HepG2 (cell line): Measurements from ENCODE around the gene CDH13. TPM values are rescaled to one million over a fixed set of nuclear protein-coding genes. Genes with fewer than 3 reads are reported as not detected.

ENCODE experiments used
- ATAC-seq: fragments of 200-7000 bp; cut with Tn5 transposase; 3 replicates; pipeline ENCODE4 v1.9.1; 2020; ENCODE audit warnings: mild to moderate bottlenecking, moderate library complexity
- BruUV-seq: library from RNA; stranded (reverse); fragments of 400-500 nt; replicated peaks from 2 replicates; lab custom pipeline; 2021; lab: Mats Ljungman, UMichigan
- CTCF ChIA-PET: fragments of 300-600 bp; formaldehyde crosslinking; extraction: SDS; loops from one replicate; lab custom pipeline; 2021; ENCODE audit warnings: low total read pairs, inconsistent platforms, low intra/inter-chr PET ratio; lab: Yijun Ruan, JAX
- POLR2A ChIA-PET: fragments of 350-600 bp; sonication (Branson Sonifier 250); formaldehyde crosslinking; loops from one replicate; lab custom pipeline; 2020; ENCODE audit warnings: antibody characterized with exemption, inconsistent platforms; lab: Yijun Ruan, JAX
- DNase-seq: peaks from one replicate; pipeline ENCODE4 v3.0.0-alpha.2; 2015; ENCODE audit warnings: low spot score
- FAIRE-seq: peaks from 3 replicates; lab custom pipeline; 2011; peaks lifted over from hg19 to GRCh38; lab: Jason Lieb, UNC
- H2AFZ ChIP-seq: one replicate; pipeline ENCODE4 v1.6.1; 2011; ENCODE audit warnings: low read length, inconsistent platforms
- H3K27ac ChIP-seq: fragments of 300-600 bp; 3 replicates; pipeline ENCODE4 v1.8.0; 2011; ENCODE audit warnings: mixed run types, mild to moderate bottlenecking, mixed read lengths, low read length, inconsistent platforms; ENCODE audit not compliant: insufficient read depth; ENCODE audit errors: extremely low read length
- H3K27me3 ChIP-seq, 2 experiments: fragments of 200-600 bp in 1 of 2; 2 replicates in 1 of 2; 3 replicates in 1 of 2; pipeline versions ENCODE4 v1.6.0 to v1.8.0; 2011; ENCODE audit warnings: low read length in 2 of 2, mild to moderate bottlenecking in 2 of 2, moderate library complexity in 2 of 2, inconsistent platforms in 1 of 2; ENCODE audit not compliant: insufficient read depth in 2 of 2, control insufficient read depth in 1 of 2
- H3K36me3 ChIP-seq, 2 experiments: fragments of 200-600 bp in 1 of 2; replicated peaks in 1 of 2; 2 replicates in 1 of 2; 3 replicates in 1 of 2; pipeline versions ENCODE4 v1.5.1 to v1.8.0; 2011; ENCODE audit warnings: low read length in 2 of 2, inconsistent platforms in 1 of 2; ENCODE audit not compliant: insufficient read depth in 2 of 2, control insufficient read depth in 1 of 2
- H3K4me1 ChIP-seq: 2 replicates; pipeline ENCODE4 v1.5.1; 2012; ENCODE audit warnings: low read length, inconsistent platforms; ENCODE audit not compliant: insufficient read depth
- H3K4me2 ChIP-seq: 2 replicates; pipeline ENCODE4 v1.6.0; 2011; ENCODE audit warnings: low read depth, low read length, inconsistent platforms
- H3K4me3 ChIP-seq, 3 experiments: fragments of 200-600 bp in 1 of 3; sonication (generic), shearing (Covaris generic) in 1 of 3; replicated peaks in 1 of 3; 2 replicates each; pipeline ENCODE4 v1.5.1; 2011 to 2016; ENCODE audit warnings: low read length in 3 of 3, inconsistent platforms in 2 of 3, low read depth in 2 of 3, mild to moderate bottlenecking in 2 of 3, control low read depth in 1 of 3, mixed read lengths in 1 of 3; ENCODE audit not compliant: insufficient read depth in 1 of 3
- H3K79me2 ChIP-seq: one replicate; pipeline ENCODE4 v1.6.1; 2011; ENCODE audit warnings: low read length, inconsistent platforms; ENCODE audit not compliant: insufficient read depth
- H3K9ac ChIP-seq: 2 replicates; pipeline ENCODE4 v1.6.0; 2011; ENCODE audit warnings: mild to moderate bottlenecking, low read depth, low read length, inconsistent platforms; ENCODE audit not compliant: insufficient read depth
- H3K9me3 ChIP-seq: 2 replicates; pipeline ENCODE4 v1.5.1; 2012; ENCODE audit warnings: mild to moderate bottlenecking, low read length
- H4K20me1 ChIP-seq: 2 replicates; pipeline ENCODE4 v1.6.0; 2011; ENCODE audit warnings: inconsistent platforms, mild to moderate bottlenecking, low read length, moderate library complexity; ENCODE audit not compliant: insufficient read depth
- DPF2 ChIP-seq: sonication (generic); formaldehyde crosslinking; IDR thresholded peaks from 2 replicates; pipeline ENCODE4 v1.4.0; 2020; ENCODE audit warnings: mild to moderate bottlenecking, low read depth, missing genetic modification reagents, borderline replicate concordance
- GABPB1 ChIP-seq: IDR thresholded peaks from 2 replicates; pipeline ENCODE4 v1.6.1; 2016; ENCODE audit warnings: mild to moderate bottlenecking, missing genetic modification reagents, moderate library complexity, missing compliant biosample characterization
- HDAC1 ChIP-seq: sonication (generic); formaldehyde crosslinking; IDR thresholded peaks from 2 replicates; pipeline ENCODE4 v1.5.1; 2020; ENCODE audit warnings: mild to moderate bottlenecking, missing genetic modification reagents
- HMGA1 ChIP-seq: sonication (generic); formaldehyde crosslinking; conservative IDR thresholded peaks from 2 replicates; pipeline ENCODE4 v1.4.0; 2020; ENCODE audit warnings: missing genetic modification reagents
- LCORL ChIP-seq, 2 experiments: fragments of 450-650 bp in 1 of 2; sonication (generic) in 1 of 2; formaldehyde crosslinking in 1 of 2; IDR thresholded peaks; 2 replicates each; pipeline versions ENCODE4 v1.5.0 to v1.6.1; 2017 to 2020; ENCODE audit warnings: antibody characterized with exemption in 1 of 2, missing genetic modification reagents in 1 of 2
- MTF2 ChIP-seq: sonication (generic); formaldehyde crosslinking; IDR thresholded peaks from 2 replicates; pipeline ENCODE4 v1.5.0; 2020; ENCODE audit warnings: missing genetic modification reagents, borderline replicate concordance
- PRPF4 ChIP-seq: fragments of 200-400 bp; formaldehyde crosslinking; IDR thresholded peaks from 2 replicates; pipeline ENCODE4 v1.6.1; 2016; ENCODE audit warnings: low read length, low read depth; ENCODE audit not compliant: poor library complexity, severe bottlenecking
- SOX5 ChIP-seq: IDR thresholded peaks from 2 replicates; pipeline ENCODE4 v1.6.1; 2016; ENCODE audit warnings: borderline replicate concordance
- ZNF136 ChIP-seq: sonication (generic); formaldehyde crosslinking; IDR thresholded peaks from 2 replicates; pipeline ENCODE4 v1.8.1; 2022; ENCODE audit warnings: low read depth, mild to moderate bottlenecking, moderate library complexity, missing genetic modification reagents
- ZNF337 ChIP-seq: sonication (generic); formaldehyde crosslinking; IDR thresholded peaks from 2 replicates; pipeline ENCODE4 v1.5.1; 2020; ENCODE audit warnings: missing genetic modification reagents, low read depth, mild to moderate bottlenecking, borderline replicate concordance
- WGBS: methylation state at CpG from one replicate; pipeline ENCODE4 v1.1.6; 2017; ENCODE audit warnings: low lambda C conversion rate; 5-methylcytosine and 5-hydroxymethylcytosine counted together
- in situ Hi-C: cut with HindIII; loops from 2 replicates; pipeline ENCODE4 v1.10.0; 2017; ENCODE audit warnings: low pct_unique_long_range_greater_than_20kb; ENCODE audit not compliant: extremely low pct_ligation_motif_present
- intact Hi-C: fragments of 100-400 bp; cut with micrococcal nuclease; formaldehyde crosslinking; loops from one replicate; pipeline ENCODE4 v1.10.0; 2022; ENCODE audit not compliant: unreplicated experiment
- polyA plus RNA-seq, 8 experiments: library from polyadenylated mRNA; depleted of rRNA in 3 of 8; stranded (reverse) in 7 of 8; unstranded in 1 of 8; fragments of >200 nt; fragmentation: Illumina TruSeq in 4 of 8; extraction: Trizol in 4 of 8; gene quantifications; 2 replicates each; pipeline versions ENCODE4 v1.2.1 to v1.2.3, GENCODE V29; 2011 to 2016; ENCODE audit warnings: low read depth in 4 of 8, missing spikeins in 1 of 8, mixed read lengths in 1 of 8; ENCODE audit not compliant: insufficient read depth in 1 of 8
- total RNA-seq, 5 experiments: library from RNA; depleted of rRNA; stranded (reverse); fragments of >200 nt; fragmentation: Illumina TruSeq; extraction: Trizol; gene quantifications; 2 replicates each; pipeline ENCODE4 v1.2.3, GENCODE V29; 2016; ENCODE audit warnings: low read depth in 1 of 5
- TF ChIP-seq, protein P1 (sequence below): sonication (generic); formaldehyde crosslinking; IDR thresholded peaks from 2 replicates; pipeline ENCODE4 v1.4.0; 2020; ENCODE audit warnings: mild to moderate bottlenecking, missing genetic modification reagents
- TF ChIP-seq, protein P2 (sequence below): IDR thresholded peaks from 2 replicates; pipeline ENCODE4 v1.6.1; 2016; ENCODE audit warnings: missing compliant biosample characterization, missing genetic modification reagents, borderline replicate concordance
- TF ChIP-seq, protein P3 (sequence below): sonication (generic); formaldehyde crosslinking; IDR thresholded peaks from 2 replicates; pipeline ENCODE4 v1.4.0; 2020; ENCODE audit warnings: low read depth, missing genetic modification reagents
- TF ChIP-seq, protein P4 (sequence below): sonication (generic); formaldehyde crosslinking; IDR thresholded peaks from 2 replicates; pipeline ENCODE4 v1.8.1; 2023; ENCODE audit warnings: mild to moderate bottlenecking, missing genetic modification reagents, borderline replicate concordance
- TF ChIP-seq, protein P5 (sequence below): sonication (generic); formaldehyde crosslinking; conservative IDR thresholded peaks from 2 replicates; pipeline ENCODE4 v1.4.0; 2020; ENCODE audit warnings: missing genetic modification reagents

Gene CDH13
- total and polyA plus RNA-seq, 2 of the 13 experiments (the other 11 are each of a cell fraction or from before 2014, with no cell fraction given), result not detected

DNA sequence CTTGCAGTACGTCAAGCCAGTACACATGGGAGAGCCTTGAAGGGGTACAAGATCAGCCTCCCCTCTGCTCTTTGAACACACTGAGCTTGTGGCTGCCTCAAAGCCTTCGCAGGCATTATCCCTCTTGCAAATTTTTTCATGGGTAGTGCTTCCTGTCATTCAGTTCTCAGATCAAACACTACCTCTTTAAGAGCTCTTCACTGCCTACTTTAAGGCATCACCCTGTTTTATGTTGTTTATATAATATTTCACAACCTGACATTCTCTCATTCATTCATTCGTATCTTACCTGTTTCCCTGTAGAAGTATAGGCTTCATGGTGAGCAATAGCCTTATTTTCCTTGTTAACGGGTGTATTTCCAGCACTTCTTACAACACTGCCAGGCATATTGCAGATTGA, 269.1 kb downstream of the CDH13 start:
- Histone ChIP-seq H3K27me3 (no peaks in the 10 kb centered on the region), H3K9me3 (peaks cover 27% of the 10 kb centered on the region; the same call in 1 of the 2 replicates), H4K20me1 (no peaks in the 10 kb centered on the region), H3K27ac (no peak overlapping the region), H3K4me2 (no peak overlapping the region), H2AFZ (no peak overlapping the region), H3K4me1 (no peaks in the 10 kb centered on the region), H3K36me3 (no peaks in the 10 kb centered on the region), H3K79me2 (no peaks in the 10 kb centered on the region), H3K9ac (no peak overlapping the region), H3K4me3 (no peak overlapping the region)
- intact Hi-C loops, result no loop called here
- POLR2A ChIA-PET, result no interaction called here
- no peak for DNase-seq
- FAIRE-seq, result no peak
- CTCF ChIA-PET, result no interaction called here
- no TSS peak for BruUV-seq
- ATAC-seq, result no peak
- WGBS, result 7% methylated on average over 4 of the region's 4 CpGs
- in situ Hi-C loops, result no loop called here
- TF ChIP-seq, protein P1, sequence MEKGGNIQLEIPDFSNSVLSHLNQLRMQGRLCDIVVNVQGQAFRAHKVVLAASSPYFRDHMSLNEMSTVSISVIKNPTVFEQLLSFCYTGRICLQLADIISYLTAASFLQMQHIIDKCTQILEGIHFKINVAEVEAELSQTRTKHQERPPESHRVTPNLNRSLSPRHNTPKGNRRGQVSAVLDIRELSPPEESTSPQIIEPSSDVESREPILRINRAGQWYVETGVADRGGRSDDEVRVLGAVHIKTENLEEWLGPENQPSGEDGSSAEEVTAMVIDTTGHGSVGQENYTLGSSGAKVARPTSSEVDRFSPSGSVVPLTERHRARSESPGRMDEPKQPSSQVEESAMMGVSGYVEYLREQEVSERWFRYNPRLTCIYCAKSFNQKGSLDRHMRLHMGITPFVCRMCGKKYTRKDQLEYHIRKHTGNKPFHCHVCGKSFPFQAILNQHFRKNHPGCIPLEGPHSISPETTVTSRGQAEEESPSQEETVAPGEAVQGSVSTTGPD (CRISPR knock-in tag), result no peak
- no peak for TF ChIP-seq HDAC1 (CRISPR knock-in tag)
- TF ChIP-seq, protein P2, sequence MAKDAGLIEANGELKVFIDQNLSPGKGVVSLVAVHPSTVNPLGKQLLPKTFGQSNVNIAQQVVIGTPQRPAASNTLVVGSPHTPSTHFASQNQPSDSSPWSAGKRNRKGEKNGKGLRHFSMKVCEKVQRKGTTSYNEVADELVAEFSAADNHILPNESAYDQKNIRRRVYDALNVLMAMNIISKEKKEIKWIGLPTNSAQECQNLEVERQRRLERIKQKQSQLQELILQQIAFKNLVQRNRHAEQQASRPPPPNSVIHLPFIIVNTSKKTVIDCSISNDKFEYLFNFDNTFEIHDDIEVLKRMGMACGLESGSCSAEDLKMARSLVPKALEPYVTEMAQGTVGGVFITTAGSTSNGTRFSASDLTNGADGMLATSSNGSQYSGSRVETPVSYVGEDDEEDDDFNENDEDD, result no peak
- TF ChIP-seq, protein P3, sequence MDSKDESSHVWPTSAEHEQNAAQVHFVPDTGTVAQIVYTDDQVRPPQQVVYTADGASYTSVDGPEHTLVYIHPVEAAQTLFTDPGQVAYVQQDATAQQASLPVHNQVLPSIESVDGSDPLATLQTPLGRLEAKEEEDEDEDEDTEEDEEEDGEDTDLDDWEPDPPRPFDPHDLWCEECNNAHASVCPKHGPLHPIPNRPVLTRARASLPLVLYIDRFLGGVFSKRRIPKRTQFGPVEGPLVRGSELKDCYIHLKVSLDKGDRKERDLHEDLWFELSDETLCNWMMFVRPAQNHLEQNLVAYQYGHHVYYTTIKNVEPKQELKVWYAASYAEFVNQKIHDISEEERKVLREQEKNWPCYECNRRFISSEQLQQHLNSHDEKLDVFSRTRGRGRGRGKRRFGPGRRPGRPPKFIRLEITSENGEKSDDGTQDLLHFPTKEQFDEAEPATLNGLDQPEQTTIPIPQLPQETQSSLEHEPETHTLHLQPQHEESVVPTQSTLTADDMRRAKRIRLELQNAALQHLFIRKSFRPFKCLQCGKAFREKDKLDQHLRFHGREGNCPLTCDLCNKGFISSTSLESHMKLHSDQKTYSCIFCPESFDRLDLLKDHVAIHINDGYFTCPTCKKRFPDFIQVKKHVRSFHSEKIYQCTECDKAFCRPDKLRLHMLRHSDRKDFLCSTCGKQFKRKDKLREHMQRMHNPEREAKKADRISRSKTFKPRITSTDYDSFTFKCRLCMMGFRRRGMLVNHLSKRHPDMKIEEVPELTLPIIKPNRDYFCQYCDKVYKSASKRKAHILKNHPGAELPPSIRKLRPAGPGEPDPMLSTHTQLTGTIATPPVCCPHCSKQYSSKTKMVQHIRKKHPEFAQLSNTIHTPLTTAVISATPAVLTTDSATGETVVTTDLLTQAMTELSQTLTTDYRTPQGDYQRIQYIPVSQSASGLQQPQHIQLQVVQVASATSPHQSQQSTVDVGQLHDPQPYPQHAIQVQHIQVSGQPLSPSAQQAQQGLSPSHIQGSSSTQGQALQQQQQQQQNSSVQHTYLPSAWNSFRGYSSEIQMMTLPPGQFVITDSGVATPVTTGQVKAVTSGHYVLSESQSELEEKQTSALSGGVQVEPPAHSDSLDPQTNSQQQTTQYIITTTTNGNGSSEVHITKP (CRISPR knock-in tag), result no peak
- TF ChIP-seq DPF2 (CRISPR knock-in tag), result no peak
- no peak for TF ChIP-seq ZNF136 (CRISPR knock-in tag)
- no peak for TF ChIP-seq MTF2 (CRISPR knock-in tag)
- TF ChIP-seq SOX5 (CRISPR knock-in tag), result no peak
- TF ChIP-seq HMGA1 (CRISPR knock-in tag), result no peak
- no peak for TF ChIP-seq GABPB1
- no peak for TF ChIP-seq ZNF337
- TF ChIP-seq PRPF4, result no peak
- TF ChIP-seq, protein P4, sequence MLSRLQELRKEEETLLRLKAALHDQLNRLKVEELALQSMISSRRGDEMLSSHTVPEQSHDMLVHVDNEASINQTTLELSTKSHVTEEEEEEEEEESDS (CRISPR knock-in tag), result no peak
- TF ChIP-seq, protein P5, sequence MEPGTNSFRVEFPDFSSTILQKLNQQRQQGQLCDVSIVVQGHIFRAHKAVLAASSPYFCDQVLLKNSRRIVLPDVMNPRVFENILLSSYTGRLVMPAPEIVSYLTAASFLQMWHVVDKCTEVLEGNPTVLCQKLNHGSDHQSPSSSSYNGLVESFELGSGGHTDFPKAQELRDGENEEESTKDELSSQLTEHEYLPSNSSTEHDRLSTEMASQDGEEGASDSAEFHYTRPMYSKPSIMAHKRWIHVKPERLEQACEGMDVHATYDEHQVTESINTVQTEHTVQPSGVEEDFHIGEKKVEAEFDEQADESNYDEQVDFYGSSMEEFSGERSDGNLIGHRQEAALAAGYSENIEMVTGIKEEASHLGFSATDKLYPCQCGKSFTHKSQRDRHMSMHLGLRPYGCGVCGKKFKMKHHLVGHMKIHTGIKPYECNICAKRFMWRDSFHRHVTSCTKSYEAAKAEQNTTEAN (CRISPR knock-in tag), result no peak
- no peak for TF ChIP-seq LCORL (IDR thresholded peaks at IDR 0.05)
- no peak for TF ChIP-seq LCORL (CRISPR knock-in tag; IDR thresholded peaks at IDR 0.05)
